ENCODE data around the gene TSC22D3. TPM values are rescaled to one million over a fixed set of nuclear protein-coding genes. Genes with fewer than 3 reads are reported as not detected.

TSC22D3 gene
- 64.2 and 97.0 TPM in 2 replicates for total RNA-seq

GRCh38 chrX:107775734-107776511 lies at the start of gene TSC22D3:
TSC22D3 (minus strand) TSS chrX:107775787; CDS start chrX:107775419, 368 bp downstream.

DNA sequence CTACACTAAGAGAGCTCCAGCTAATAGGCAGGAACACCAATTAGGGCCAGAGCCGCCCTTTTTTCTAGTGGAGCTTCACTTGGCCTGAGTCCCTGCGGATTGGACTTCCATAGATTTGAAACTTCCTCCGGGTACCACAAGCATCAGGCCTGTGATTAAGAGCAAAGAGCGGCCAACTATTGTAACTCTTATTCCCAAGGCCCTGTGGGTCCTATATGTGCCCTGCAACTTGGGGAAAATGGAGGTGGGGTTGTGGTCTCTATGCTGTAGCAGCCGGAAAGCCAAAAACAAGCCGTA lies 1.9 kb upstream of the TSC22D3 start, which contains the start of gene NCBP2L:
Gene NCBP2L (plus strand): TSS at position 198 of the 297 bp plus-strand sequence. CDS start 16,488 bp downstream, outside the sequence.

Other genes with a start within 250 kb of the TSC22D3 start
- 22.0 and 175 TPM in 2 replicates for gene PRPS1, start 147.3 kb downstream of the TSC22D3 start, total RNA-seq
- gene NCBP2L, start 1.9 kb upstream of the TSC22D3 start, total RNA-seq = not detected in 2 replicates
- gene MID2, start 50.1 kb upstream of the TSC22D3 start, total RNA-seq = 25.9 and 27.4 TPM in 2 replicates
- gene TEX13B, start 206.6 kb upstream of the TSC22D3 start, total RNA-seq = not detected in 2 replicates

Measured in placental epithelial cell (primary cell).